Breast epithelium (tissue), 4 donors: ENCODE results near the gene METTL5. TPM values are rescaled to one million over a fixed set of nuclear protein-coding genes. Genes with fewer than 3 reads are reported as not detected.
"Not testable (repeated sequence)": the region's sequence is repeated elsewhere in the genome, so short reads cannot be mapped to it uniquely, and the experiment has no call there.

Experiments
- DNase-seq, 2 donors: peaks; one replicate each; pipeline ENCODE4 v3.0.0-alpha.2; 2019; ENCODE audit warnings: low spot score in 2 of 2
- H3K27ac ChIP-seq, 2 donors: fragments of 200-600 bp; sonication (generic) in 1 of 2; one replicate each; pipeline ENCODE4 v1.5.1; 2016 to 2019; ENCODE audit warnings: mild to moderate bottlenecking in 1 of 2
- H3K27me3 ChIP-seq, 2 donors: fragments of 200-600 bp; sonication (generic) in 1 of 2; one replicate each; pipeline versions ENCODE4 v1.5.1 to v1.6.0; 2017 to 2019; ENCODE audit warnings: control low read depth in 1 of 2, mild to moderate bottlenecking in 1 of 2
- H3K36me3 ChIP-seq: fragments of 200-600 bp; one replicate; pipeline ENCODE4 v1.5.1; 2019
- H3K4me1 ChIP-seq, 2 donors: fragments of 200-600 bp; sonication (generic); one replicate each; pipeline ENCODE4 v1.5.1; 2016 to 2019; ENCODE audit warnings: control low read depth in 1 of 2
- H3K4me3 ChIP-seq, 3 donors: fragments of 200-600 bp; sonication (generic); 1 replicate in 2 of 3; 2 replicates in 1 of 3; pipeline ENCODE4 v1.5.1; 2016 to 2019; ENCODE audit warnings: mild to moderate bottlenecking in 3 of 3, moderate library complexity in 2 of 3
- H3K9me3 ChIP-seq, 2 donors: fragments of 200-600 bp; sonication (generic) in 1 of 2; one replicate each; pipeline ENCODE4 v1.5.1; 2016 to 2019; ENCODE audit warnings: control low read depth in 1 of 2
- POLR2A ChIP-seq: fragments of 450-650 bp; IDR thresholded peaks from one replicate; pipeline ENCODE4 v1.6.1; 2016; ENCODE audit warnings: antibody characterized with exemption, mild to moderate bottlenecking, moderate library complexity
- POLR2AphosphoS5 ChIP-seq, 3 donors: sonication (generic); formaldehyde crosslinking; IDR thresholded peaks; one replicate each; pipeline ENCODE4 v1.6.1; 2017; ENCODE audit warnings: antibody characterized with exemption in 3 of 3
- intact Hi-C: fragments of 100-400 bp; cut with DNase I; formaldehyde crosslinking; loops from one replicate; pipeline ENCODE4 v1.15.1; 2023; ENCODE audit warnings: low total_unique reads
- total RNA-seq, 3 donors: library from RNA; depleted of rRNA; stranded (reverse); fragments of >200 nt; gene quantifications; one replicate each; pipeline ENCODE4 v1.1.0, GENCODE V29; 2016
- TF ChIP-seq, protein P1 (sequence below), 3 donors: fragments of 450-650 bp; IDR thresholded peaks; one replicate each; pipeline ENCODE4 v1.5.1; 2016 to 2017; ENCODE audit warnings: antibody characterized with exemption in 3 of 3, mild to moderate bottlenecking in 3 of 3, moderate library complexity in 3 of 3

The METTL5 gene
- total RNA-seq, result 10 to 100 TPM; 43.6 to 75.2 (median 52.7) TPM

DNA sequence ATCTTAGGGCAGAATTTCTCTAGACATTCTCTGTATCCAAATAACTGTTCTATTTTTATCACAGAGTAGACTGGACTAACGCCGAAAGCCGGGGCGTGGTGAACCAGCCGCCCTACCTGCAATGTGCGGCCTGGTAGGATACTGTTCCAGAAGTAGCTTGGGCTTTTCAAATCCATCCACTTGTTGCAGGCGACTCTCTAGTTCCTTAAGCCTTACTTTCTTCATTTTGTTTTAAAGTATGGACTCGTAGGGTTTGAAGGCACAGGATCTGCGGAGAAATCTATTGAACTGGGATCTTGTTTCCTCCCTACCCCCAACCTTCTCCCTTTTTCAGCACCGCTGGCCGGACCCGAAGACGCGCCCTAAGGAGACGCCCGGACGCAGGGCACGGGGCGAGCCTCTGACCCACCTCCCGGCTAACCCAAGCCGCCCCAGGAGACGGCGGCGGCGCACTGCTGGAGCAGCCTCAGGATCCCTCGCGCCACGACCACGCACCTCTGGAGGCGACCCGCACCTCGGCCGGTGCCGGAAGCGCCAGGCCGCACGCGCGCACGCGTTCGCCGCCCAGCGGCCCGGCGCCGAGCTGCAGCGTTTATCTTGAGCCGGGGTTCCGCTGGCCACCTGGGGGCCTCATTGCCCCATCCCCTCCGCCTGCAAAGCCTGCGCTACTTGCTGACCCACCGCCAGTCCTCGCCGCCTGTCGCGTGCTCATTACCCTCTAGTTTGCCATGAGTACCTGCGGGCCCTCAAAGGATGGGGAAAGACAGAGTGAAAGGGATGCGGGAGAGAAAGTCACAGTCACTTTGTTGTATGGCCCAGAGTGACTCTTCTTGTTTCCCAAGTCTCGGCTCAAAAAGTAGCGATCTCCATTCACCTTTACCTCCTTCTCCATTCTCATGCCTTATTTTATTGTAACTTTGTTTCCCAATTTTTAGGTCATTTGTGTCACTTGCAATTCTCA is at the start of gene METTL5:
METTL5 (minus strand) TSS at position 533 of the 961 bp plus-strand sequence; CDS start at position 225, 308 bp downstream.
- no peaks in the 10 kb centered on the region for H3K9me3 ChIP-seq
- intact Hi-C loops, result no loop called here
- H3K36me3 ChIP-seq, result peaks cover 3% of the 10 kb centered on the region
- DNase-seq, result peak; percentile 44 to 61
- TF ChIP-seq POLR2AphosphoS5 (IDR thresholded peaks at IDR 0.05), result peak in 1 of 3 donors; percentile 73
- TF ChIP-seq, protein P1, sequence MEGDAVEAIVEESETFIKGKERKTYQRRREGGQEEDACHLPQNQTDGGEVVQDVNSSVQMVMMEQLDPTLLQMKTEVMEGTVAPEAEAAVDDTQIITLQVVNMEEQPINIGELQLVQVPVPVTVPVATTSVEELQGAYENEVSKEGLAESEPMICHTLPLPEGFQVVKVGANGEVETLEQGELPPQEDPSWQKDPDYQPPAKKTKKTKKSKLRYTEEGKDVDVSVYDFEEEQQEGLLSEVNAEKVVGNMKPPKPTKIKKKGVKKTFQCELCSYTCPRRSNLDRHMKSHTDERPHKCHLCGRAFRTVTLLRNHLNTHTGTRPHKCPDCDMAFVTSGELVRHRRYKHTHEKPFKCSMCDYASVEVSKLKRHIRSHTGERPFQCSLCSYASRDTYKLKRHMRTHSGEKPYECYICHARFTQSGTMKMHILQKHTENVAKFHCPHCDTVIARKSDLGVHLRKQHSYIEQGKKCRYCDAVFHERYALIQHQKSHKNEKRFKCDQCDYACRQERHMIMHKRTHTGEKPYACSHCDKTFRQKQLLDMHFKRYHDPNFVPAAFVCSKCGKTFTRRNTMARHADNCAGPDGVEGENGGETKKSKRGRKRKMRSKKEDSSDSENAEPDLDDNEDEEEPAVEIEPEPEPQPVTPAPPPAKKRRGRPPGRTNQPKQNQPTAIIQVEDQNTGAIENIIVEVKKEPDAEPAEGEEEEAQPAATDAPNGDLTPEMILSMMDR (IDR thresholded peaks at IDR 0.05), result peak; percentile 41 to 96 (median 80)
- TF ChIP-seq POLR2A, result no peak
- H3K27ac ChIP-seq, result peak within 1 kb of the TSS; percentile 81 to 89
- peak within 1 kb of the TSS; percentile 55 to 95 (median 78) for H3K4me3 ChIP-seq
- peaks cover 0 to 12% of the 10 kb centered on the region in 2 donors for H3K4me1 ChIP-seq
- H3K27me3 ChIP-seq, result no peaks in the 10 kb centered on the region

DNA sequence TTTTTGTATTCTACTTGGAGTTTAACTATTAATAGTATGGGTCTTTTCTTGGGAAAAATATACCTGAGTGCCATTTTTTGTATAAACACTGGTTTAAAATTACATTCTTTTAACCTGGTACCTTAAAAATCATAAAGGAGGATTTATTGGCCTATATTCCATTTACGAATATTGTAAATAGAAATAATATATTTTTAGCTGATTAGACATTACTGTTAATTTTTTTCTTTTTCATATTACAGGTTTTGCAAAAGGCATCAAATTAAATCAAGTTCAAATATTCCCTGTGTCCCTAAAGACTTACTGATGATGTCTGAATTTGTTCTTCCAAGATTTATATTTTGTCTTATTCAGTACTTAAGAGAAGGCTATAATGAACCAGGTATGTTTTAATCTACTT is 47.3 kb upstream of the METTL5 start:
- Histone ChIP-seq H3K27ac (no peak overlapping the region), H3K36me3 (no peaks in the 10 kb centered on the region), H3K9me3 (no peaks in the 10 kb centered on the region), H3K4me1 (no peaks in the 10 kb centered on the region), H3K4me3 (no peak overlapping the region), H3K27me3 (no peaks in the 10 kb centered on the region)
- DNase-seq, result no peak
- intact Hi-C loops, result no loop called here
- TF ChIP-seq POLR2A, result no peak
- TF ChIP-seq, protein P1 (IDR thresholded peaks at IDR 0.05), result no peak
- TF ChIP-seq POLR2AphosphoS5 (IDR thresholded peaks at IDR 0.05), result no peak

DNA sequence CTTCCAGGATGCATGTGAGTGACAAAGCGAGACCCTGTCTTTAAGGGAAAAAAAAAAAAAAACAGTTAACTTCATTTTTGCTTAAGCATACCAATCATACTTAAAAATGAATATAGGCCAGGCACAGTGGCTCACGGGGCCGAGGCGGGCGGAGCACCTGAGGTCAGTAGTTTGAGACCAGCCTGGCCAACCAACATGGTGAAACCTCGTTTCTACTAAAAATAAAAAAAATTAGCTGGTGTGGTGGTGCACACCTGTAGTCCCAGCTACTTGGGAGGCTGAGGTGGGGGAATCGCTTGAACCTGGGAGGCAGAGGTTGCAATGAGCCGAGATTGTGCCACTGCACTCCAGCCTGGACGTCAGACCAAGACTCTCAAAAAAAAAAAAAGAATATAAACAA is 46.7 kb upstream of the METTL5 start:
- H3K9me3 ChIP-seq, H3K4me1 ChIP-seq, intact Hi-C loops, DNase-seq, H3K27ac ChIP-seq, H3K36me3 ChIP-seq, H3K27me3 ChIP-seq, H3K4me3 ChIP-seq: not testable (repeated sequence)

DNA sequence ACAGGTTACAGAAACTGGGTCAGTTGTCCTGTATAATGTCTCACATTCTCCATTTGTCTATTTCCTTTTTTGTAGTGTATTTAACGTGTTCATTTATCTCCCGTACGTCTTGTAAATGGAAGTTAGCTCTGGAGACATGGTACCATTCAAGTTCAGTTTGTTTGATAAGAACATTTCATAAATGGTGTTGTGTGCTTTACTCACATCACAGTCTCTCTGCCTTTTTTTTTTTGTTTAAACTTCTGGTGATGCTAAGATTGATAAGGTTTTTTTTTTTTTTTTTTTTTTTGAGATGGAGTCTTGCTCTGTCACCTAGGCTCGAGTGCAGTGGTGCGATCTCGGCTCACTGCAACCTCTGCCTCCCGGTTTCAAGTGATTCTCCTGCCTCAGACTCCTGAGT is 44.2 kb upstream of the METTL5 start:
- Histone ChIP-seq H3K4me3 (no peak overlapping the region), H3K27ac (no peak overlapping the region), H3K4me1 (no peaks in the 10 kb centered on the region), H3K27me3 (no peaks in the 10 kb centered on the region), H3K9me3 (no peaks in the 10 kb centered on the region), H3K36me3 (no peaks in the 10 kb centered on the region)
- TF ChIP-seq, protein P1 (IDR thresholded peaks at IDR 0.05), result no peak
- no peak for TF ChIP-seq POLR2A
- intact Hi-C loops, result no loop called here
- no peak for DNase-seq

DNA sequence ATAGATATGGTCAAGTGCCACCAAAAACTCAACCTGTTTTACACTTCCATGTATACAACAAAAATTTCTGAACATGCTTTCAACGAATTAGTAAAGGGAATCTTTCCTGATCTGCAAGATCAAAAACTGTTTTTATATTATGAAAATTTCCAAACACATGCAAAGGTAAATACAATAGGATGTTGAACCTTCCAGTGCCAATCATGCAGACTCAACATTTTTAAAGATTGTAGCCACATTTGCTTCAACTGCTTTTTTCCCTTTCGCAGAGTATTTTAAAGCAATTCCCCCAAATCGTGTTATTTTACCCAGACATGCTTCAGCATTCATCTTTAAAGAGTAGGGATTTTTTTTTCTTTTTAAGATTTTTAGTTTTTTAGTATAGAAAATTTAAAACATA is 42.9 kb upstream of the METTL5 start:
- intact Hi-C loops, result no loop called here
- Histone ChIP-seq H3K9me3 (no peaks in the 10 kb centered on the region), H3K27ac (no peak overlapping the region), H3K36me3 (no peaks in the 10 kb centered on the region), H3K27me3 (no peaks in the 10 kb centered on the region), H3K4me1 (no peaks in the 10 kb centered on the region), H3K4me3 (no peak overlapping the region)
- TF ChIP-seq, protein P1 (IDR thresholded peaks at IDR 0.05), result no peak
- TF ChIP-seq POLR2A (no peak), POLR2AphosphoS5 (IDR thresholded peaks at IDR 0.05) (no peak)
- no peak for DNase-seq

DNA sequence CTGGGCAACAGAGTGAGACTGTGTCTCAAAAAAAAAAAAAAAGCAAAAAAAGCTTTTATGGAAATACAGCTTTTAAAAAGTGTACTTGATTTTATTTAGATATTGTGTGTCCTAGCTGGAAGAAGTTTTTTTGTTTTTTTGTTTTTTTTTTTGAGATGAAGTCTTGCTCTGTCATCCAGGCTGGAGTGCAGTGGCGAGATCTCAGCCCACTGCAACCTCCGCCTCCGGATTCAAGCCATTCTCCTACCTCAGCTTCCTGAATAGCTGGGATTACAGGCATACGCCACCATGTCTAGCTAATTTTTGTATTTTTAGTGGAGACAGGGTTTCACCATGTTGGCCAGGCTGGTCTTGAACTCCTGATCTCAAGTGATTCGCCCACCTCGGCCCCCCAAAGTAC is 41.5 kb upstream of the METTL5 start:
- H3K4me1 ChIP-seq, H3K4me3 ChIP-seq, H3K27ac ChIP-seq, H3K36me3 ChIP-seq, intact Hi-C loops, H3K9me3 ChIP-seq, DNase-seq, H3K27me3 ChIP-seq: not testable (repeated sequence)
